GM18508 (cell line): ENCODE results near the gene DLX1.

Experiments
- ATAC-seq: cut with Tn5 transposase; IDR thresholded peaks from one replicate; pipeline ENCODE4 v1.9.1; 2021; ENCODE audit warnings: moderate number of reproducible peaks; ENCODE audit not compliant: insufficient read depth, unreplicated experiment

DLX1 gene

DNA sequence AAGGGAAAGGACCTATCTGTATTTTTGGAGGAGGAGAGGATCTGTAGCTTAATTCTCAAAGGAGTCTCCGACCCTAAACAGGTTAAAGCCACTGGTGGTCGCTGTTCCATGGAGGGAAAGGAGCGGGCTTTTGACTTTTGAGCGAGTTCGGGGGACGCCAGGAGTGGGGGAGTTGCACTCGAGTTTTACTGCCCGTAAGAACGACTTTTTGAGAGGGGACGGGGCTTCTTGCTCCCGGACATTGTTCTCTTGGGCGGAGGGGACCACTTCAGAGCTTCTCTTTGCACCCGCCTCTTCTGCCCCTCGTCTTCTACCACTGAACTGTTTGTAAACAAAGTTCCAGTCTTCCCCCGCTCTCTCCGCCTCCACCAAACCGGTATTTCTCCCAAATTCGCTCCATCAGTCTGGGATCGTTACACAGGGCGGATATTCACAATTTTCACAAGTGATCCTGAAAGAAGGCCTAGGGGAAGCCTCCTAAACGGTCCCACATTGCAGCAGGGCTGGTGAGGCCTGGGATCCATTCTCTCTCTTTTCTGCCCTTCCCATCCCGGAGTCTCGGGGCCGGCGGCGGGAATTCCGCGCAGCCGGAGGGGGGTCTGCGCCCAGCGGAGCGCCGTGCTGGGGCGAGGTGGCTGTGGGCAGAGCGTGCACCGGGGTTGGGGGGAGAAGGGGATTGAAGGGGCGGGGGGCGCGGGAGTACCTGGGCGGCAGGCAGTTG lies 10.8 kb downstream of the DLX1 start:
- ATAC-seq = no peak

DNA sequence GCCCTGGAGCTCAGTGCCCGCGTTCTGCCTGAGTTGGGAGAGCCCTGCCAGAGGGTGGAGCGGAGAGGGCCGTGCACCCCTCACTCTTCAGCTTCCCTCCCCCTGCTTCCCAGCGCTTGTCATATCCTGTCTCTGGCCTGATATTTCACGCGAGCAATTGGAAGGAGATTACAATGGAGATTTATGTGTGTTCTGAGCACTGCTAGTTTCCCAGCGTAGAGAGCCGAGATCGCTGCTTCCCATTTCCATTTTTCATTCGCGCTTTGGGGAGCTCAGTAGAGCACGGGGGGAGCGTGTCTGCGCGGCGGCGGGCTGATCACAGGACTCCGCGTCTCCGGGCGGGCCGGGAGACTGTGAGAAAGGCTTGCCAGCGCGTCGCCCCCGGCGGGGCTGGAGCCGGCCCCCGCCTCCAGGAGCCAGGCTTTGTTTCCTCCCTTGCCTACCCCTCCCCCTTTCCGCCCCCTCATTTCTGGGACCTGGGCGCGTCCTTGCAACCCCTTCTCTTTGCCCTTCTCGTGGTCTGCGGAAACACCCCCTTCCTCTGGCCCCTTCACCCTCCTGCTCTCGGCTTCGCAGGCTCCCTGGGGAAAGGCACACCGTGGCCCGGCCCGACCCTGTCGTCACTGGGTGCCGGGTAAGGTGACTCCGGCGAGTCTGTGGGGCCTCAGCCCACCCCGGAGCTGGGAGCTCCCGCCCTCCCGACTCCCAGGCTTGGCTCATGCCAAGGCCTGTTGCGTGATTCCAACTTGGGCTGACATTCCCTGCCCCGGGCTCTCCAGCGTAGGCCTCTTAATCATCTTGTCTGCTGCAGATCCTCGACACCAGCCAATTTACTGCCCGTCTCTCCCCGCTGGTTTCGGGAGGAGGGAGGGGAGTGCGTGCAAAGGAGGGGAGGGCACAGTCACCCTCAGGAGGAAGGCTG lies 11.6 kb downstream of the DLX1 start:
- ATAC-seq = no peak

DNA sequence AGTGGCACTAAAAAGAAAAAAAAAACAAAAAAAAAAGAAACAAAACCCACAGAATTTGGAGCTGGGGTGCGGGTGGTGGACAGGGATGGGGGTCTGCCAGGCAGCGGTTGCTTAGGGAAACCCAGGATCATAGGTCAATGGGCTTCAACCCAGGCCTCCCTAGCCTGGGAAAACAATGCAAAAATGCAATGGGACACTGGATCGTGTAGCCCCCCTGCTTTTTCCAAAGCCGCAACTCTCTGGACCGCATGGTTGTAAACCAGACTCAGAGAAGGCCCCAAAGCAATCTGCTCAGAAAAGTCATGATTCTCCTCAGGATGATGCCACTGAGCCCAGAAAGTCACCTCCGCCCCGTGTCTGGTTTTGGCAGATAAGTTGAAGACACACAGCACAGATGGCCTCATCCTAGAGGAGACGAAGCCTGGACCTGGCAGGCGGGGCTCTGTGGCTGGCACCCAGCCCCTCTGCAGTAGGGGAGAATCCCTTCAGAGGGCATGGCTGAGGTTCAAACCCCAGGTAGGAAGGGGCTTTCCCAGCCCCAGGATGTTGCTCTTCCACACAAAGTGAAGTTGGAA lies 12.3 kb downstream of the DLX1 start:
- ATAC-seq = no peak

DNA sequence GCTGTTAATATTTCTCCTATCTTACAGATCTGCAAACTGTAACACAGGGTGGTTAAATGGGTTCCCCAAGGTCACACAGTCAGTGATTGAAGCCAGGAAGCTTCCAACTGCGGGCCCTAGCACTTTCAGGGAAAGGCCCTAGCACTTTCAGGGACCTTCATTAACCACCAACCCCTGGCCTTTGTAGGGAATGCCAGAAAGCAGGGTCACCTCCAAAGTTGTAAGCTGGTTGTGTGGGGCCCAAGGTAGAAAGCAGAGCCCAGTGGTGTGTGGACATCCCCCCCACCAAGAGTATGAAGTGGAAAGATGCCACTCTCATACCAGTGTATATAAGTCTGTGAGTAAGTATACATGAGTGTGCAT lies 13.0 kb downstream of the DLX1 start:
- no peak for ATAC-seq

DNA sequence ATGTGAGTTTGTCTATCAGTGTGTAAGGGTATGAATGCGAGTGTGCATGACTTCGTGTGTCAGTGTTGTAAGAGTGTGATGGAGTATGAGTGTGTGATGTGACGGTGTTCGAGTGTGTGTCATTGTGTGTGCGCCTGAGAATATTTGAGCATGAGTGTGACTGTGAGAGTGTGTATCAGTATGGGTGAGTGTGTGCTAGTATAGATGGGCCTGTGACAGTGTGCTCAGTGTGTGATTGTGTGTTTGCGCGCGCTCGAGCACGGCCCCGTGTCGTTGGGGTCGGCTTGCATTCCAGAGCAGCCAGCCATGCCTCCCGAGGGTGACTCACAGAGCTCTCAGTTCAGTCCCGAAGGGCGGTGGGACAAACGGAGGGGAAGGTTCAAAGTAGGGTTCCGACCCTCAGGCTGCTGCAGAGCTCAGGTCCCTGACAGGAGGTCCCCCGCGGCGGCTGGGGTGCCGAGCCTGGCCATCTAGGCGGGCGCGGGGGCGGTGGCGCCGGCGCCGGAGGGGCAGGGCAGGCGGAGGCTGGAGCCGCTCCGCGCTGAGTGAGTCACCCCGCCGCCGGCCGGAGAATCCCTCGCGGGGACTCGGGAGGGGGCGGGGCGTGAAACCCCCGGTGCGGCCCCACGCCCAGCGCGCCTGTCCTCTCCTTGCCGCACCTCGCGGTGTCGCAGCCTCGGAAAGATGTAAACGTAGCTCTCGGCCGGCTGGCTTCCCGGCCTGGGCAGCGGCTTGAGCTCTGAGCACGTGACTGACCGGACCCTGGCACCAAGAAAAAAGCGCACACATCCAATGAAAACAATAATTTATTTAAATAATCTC lies 13.6 kb downstream of the DLX1 start:
- no peak for ATAC-seq

DNA sequence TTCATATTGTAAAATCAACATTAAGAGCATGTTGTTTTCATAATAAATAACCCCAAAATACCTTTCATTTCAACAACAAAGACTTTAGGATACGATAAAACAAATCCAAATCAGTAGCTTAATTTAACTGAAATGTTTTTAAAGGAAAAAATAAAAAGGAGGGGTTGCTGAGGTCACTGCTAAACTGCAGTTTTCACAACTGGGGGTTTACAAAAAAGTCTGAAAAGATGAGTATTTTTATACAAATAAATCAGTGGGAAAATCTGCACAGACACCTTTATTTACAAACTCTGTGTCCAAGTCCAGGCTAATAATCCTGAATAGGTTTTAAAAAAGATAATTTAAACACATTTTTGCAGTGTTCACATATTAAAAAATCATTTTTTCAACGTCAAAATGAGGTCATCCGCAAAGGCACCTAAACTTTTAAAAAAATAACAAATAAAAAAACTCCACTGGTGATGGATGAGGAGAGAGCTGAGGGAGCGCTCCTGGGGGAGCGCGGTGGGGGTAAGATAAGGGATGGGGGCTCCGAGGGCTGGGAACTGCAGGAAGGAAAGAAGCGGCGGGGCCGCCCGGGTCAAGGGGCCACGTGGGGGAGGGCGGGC lies 14.3 kb downstream of the DLX1 start:
- ATAC-seq = no peak

DNA sequence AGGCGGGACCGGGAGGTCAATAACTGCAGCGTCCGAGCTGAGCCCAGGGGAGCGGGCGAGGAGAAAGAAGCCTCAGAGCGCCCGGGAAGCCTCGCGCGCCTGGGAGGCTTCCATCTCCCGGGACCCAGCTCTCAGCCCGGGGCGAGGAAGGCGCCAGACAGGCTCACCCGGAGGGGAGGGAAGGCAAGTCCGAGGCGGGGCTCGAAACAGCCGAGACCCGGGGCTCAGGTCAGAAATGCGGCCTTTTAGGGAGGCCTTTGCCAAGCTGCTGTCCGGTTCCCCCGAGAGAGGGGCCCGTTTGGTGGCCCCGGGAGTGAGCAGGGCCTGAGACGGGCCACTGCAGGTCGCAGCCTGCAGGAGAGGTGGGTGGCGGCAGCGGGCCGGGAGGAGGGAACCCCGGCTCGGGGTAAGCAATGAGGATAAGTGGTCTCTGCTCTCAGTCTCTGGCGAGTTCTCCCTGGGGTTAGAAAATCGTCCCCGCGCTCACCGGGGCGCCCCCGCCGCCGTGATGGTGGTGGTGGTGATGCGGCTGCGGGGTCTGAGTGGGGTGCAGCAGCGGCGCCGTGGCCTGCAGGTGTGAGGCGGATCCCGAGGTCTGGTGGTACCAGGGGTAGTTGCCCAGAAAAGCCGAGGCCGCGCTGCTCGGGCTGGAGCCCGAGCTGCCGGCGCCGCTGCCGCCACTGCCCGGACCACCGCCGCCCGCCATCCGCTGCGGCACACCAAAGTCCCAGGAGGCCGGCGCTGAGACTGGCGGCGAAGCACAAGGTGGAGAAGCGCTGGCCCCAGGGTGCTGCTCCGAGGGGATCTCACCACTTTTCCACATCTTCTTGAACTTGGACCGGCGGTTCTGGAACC lies 15.0 kb downstream of the DLX1 start:
- no peak for ATAC-seq

DNA sequence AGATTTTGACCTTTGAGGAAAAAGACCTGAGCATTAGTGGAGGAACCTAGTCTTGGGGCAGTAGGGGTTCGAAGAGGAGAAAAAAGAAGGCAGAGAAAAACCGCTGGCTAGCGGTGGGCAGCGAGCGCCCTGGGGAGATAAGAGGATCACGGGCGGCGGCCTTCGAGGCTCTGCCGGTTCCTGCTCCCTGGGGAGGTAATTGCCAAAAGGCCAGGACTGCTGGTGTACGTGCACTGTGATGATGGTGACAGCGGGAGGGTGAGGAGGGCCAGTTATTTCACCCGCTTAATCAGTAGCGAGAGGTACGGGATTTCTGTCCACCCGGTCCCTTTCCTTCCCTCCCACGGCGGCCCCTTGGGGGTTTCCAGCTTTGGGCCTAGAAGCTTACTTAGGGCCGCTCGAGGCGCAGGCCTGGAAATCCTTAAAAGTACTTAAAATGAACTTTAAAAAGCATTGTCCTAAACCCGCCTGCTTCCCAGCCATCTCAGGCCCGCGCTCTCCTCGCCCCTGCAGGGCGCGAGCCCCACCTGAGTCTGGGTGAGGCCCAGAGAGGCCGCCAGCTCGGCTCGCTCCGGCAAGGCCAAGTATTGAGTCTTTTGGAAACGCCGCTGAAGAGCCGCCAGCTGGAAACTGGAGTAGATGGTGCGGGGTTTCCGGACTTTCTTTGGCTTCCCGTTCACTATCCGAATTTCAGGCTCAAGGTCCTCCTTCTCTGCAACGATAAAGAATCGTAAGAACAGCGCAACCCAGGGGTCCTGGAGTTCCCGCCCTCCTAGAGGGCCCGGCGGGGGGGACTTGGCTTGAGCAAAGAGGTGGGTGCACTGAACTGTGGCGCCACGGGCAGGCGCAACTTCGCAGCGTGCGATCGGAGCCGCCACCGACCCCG lies 15.9 kb downstream of the DLX1 start:
- no peak for ATAC-seq

DNA sequence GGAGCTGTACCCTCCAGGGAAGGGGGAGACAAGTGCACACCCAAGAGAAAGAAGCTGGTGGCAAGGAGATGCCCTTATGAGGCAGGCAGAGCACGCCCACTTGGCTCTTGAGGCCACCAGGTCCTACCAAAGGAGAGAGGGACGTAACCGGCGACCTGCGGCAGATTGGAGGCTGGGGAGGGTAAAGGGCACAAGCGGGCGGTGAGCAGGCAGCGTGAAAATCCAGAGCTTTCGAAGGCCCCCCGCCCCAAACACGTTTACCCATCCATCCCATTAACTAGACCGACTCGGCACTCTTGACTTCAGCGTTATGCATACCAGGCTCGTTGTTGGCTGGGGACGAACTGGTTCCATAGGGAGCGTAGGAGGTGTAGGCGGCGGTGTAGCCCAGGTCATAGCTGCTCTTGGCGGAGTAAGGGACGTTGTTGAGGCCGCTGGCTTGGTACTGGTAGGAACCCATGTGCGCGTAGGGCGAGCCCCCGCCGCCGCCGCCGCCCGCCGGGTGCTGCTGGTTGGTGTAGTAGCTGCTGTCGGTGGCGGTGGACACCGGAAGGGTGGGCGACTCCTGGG lies 16.6 kb downstream of the DLX1 start:
- ATAC-seq = no peak

DNA sequence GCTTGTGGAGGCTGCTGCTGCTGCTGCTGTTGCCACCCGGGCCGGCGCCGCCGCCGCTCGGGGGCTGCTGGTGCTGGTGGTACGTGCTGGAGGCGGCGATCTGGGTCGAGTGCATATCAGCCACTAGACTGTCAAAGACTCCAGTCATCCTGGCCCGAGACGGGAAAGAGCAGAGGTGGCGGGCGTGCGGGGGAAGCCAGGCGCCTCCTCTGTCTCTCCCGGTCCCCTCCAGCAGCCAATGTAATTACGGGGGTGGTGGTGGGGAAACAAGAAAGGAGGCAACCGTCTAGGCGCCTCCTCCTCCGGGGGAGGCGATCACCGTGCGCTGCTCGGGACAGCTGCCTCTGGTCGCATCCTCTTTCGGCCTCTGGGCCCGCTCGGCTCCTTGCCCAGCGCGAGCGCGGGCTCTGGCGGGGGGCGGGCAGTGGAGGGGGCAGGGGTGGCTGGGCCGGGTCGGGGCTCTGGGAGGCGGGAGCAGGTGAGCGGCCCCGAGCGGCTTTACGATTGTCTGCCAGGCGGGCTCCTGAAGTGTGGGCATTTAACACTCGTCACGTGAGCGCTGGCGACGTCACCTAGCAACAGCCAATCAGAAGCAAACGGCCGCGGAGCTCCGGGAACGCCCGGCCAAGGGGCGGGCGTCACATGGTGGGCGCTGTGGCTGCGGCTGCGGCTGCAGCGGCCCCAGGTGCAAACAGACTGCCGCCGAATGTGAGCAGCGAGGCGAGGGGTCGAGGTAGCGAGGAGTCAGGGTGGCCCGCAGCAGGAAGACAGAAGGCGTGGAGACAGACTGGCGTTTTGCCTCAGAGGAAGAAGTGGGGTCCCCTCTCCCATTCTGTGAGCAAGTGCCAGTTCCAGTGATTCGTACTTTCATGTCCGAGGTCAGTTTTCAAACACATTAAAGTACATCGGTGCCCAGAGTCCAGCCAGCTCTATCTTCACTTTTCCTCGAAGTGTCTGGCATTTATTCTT lies 17.4 kb downstream of the DLX1 start, which contains the start of gene DLX2:
TSS of gene DLX2 (minus strand) at position 510 of the 969 bp plus-strand sequence. CDS start at position 148, 362 bp downstream.
- peak; percentile 31 for ATAC-seq

DNA sequence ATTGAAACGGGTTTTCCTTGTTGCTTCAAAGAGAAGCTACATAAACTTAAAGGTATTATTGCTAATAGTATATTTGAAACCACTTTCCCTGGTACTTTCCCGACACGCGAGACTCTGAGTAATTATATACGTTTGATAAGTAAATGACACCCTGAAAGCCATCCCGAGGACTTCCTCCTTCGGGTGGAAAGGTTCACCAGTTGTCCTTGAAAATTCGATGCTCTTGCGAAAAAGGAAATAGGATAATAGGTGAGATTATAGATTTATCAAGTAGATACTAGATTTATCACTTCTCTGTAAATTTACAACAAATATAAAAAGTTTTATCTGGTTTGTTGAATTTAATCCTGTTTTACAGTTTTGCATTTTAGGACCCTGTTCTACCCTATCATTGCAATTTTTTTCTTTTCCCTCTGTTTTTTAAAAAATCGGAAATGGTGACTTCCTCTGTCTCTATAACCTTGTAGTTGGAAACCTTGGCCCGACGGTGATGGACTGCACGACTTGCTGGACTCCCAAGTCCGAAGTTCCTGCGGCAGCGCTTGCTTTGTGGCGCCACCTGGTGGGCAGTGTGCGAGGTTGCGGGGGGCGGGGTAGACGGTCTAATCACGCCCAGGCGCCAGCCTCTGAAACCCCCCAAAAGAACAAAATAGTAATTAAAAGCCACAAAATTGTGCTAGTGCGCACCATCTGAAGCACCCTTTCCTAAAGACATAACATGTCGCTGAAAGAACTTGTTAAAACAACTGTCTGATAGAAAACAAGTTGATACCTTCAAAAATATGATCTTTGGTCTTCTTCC lies 18.4 kb downstream of the DLX1 start:
- ATAC-seq = no peak

DNA sequence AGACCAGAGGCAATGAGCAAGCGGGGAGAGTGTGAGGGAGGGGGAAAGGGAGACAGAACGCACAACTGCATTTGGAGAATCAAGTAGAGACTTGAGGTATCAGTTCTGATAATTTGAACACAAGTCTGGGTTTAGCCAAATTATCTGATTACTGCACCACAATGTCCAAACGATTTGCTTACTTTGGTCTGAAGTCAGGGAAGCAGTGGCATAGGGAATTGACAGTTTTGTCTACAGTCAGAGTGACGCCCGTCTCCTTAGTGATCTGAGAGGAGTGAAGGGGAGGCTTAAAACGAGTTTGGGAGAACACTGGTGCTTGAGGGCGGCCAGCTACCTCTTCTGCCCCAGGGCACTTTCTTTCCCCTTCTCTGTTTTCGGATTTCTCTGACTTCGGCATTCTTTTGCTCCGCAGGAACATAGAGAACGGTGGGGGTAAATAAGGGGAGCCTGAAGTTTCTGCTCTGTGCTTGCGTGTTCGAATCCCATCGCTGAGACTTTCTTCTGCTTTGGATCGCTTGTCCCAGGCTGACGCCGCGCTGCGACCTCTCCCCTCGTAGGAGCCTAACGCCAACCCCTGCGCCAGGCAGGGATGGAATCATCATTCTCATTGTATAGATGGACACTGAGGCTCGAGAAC lies 20.3 kb downstream of the DLX1 start:
- ATAC-seq = no peak

DNA sequence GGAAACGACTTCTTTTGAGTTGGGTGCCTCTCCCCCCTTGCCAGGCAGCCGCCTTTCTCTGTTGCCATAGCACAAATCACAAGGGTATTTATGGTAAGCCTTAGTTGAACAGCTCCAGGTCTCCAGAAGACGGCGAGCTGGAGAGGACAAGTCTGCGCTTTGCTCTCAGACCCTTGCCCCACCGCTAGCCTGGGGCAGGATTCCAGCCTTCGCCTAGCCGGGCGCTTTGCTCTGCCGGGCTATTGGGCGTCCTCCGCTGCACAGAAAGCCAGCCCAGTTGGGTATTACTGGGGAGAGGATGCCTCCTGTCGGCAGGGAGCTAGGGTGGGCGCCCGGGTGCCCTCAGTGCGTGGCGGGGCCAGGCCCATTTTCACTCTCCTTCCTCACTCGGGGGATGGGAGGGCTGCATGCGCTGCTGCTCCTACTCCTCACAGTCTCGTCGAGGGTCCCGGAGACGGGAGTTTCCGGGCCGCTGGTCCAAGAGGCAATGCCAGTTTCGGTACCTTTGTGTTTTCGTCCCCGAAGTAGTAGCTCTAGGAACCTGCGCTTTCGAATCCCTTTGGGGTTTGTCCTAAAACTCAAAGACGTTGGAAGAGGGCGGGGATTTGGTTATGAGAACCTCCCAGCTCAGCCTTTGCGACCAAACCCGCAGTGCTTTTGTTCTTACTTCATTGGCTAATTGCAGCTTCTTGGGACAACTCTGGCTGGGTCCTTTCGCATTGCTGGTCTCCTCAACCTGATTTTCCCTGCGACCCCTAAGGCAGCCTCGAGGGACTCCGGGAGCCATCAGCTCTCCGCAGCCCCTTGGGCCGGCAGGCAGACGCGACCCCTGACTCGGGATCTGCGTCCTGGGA lies 21.0 kb downstream of the DLX1 start:
- no peak for ATAC-seq
